Adrenal gland (tissue), 5 donors: ENCODE data around the gene ABCB11.

Experiments
- POLR2A ChIP-seq, 2 donors: fragments of 450-650 bp; IDR thresholded peaks; one replicate each; pipeline ENCODE4 v1.6.1; 2017; ENCODE audit warnings: antibody characterized with exemption in 2 of 2, mild to moderate bottlenecking in 2 of 2, moderate library complexity in 1 of 2
- TF ChIP-seq, protein P1 (sequence below), 6 experiments: fragments of 450-650 bp in 4 of 6; fragments of 200-600 bp in 2 of 6; sonication (generic) in 1 of 6; IDR thresholded peaks; 1 replicate in 5 of 6; 2 replicates in 1 of 6; pipeline versions ENCODE4 v1.5.1 to v1.8.0; 2016 to 2021; ENCODE audit warnings: antibody characterized with exemption in 6 of 6, mild to moderate bottlenecking in 2 of 6, moderate library complexity in 1 of 6
- donor health status: DM: no; HTN: no; CAD: no.

DNA sequence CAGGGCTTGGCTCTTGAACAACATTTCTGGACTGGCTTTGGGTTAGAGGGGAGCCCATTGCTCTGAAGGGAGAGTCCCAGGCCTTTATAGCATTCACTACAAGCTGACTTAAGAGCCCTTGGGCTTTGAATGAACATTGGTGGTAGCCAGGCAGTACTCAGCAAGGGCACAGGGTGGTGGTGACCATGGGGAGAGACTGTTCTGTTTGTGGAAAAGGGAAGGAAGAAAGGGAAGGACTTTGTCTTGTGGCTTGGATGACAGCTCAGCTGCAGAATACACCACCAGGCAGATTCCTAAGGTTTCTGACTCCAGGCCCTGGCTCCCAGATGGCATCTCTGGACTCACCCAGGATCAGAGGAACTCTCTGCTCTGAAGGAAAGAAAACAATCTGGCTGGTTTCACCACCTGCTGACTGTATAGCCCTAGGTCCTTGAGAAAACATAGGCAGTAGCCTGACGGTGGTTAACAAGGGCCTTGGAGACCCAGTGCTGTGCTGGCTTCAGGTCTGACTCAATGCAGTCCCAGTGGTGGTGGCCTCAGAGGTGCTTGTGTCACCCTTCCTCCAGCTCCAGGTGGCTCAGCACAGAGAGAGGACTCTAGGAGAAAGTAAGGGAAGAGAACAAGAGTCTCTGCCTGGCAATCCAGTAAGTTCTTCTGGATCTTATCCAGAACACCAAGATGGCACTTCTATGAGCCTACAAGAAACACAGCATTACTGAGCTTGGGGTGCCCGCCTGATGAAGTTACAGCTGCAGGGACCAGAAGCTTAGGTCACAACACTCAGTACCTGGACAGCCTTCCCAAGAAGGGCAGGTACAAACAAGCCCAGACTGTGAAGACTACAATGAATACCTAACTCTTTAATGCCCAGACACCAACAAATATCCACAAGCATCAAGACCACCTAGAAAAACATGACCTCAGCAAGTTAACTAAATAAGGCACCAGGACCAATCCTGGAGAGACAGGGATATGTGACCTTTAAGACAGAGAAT lies 16.4 kb upstream of the ABCB11 start:
- TF ChIP-seq, protein P1, sequence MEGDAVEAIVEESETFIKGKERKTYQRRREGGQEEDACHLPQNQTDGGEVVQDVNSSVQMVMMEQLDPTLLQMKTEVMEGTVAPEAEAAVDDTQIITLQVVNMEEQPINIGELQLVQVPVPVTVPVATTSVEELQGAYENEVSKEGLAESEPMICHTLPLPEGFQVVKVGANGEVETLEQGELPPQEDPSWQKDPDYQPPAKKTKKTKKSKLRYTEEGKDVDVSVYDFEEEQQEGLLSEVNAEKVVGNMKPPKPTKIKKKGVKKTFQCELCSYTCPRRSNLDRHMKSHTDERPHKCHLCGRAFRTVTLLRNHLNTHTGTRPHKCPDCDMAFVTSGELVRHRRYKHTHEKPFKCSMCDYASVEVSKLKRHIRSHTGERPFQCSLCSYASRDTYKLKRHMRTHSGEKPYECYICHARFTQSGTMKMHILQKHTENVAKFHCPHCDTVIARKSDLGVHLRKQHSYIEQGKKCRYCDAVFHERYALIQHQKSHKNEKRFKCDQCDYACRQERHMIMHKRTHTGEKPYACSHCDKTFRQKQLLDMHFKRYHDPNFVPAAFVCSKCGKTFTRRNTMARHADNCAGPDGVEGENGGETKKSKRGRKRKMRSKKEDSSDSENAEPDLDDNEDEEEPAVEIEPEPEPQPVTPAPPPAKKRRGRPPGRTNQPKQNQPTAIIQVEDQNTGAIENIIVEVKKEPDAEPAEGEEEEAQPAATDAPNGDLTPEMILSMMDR (IDR thresholded peaks at IDR 0.05) = no peak
- TF ChIP-seq POLR2A (IDR thresholded peaks at IDR 0.05) = no peak
